GM21717 (cell line): ENCODE data around the gene UNC5CL.
"Not testable (repeated sequence)": the region's sequence is repeated elsewhere in the genome, so short reads cannot be mapped to it uniquely, and the experiment has no call there.

Source experiments
- ATAC-seq: cut with Tn5 transposase; IDR thresholded peaks from one replicate; pipeline ENCODE4 v1.9.1; 2021; ENCODE audit warnings: mild to moderate bottlenecking, moderate library complexity; ENCODE audit not compliant: unreplicated experiment

Gene UNC5CL

DNA sequence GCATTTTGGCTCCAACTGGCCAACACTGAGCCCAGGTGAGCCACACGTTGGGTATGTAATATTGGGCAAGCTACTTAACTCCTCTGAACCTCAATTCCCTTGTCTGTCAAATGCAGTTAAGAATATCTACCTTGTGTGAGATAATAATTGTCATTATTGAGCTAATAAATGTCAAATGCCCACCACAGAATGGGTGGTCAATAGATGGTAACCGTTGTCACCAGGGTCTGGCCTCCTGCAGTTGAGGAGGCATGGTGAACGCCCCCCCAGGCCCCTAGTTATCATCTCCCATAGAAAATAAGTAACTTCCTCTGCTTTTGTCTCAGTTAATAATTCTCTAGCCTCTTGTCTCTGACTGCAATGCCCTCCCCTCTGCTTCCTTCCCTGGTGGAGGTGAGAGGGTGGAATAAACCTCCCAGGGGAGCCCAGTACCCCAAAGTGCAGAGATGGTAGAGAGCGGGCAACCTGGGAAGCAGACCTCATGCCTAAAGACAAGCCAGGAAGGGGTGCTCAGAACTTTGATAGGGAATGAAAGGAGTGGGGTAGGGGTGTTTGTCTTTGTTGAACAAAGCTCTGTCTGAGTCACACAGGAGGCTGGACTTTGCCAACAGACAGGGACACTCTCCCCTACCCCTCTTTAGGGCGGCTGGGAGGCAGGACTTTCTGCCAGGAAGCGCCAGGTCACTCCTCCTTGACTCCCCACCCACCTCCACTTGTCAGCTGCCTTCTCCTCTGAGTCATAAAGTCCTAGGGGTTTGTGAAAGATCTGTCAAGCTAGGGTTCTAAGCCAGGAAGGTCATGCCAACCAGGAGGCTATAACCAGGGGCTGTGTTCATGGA lies 1.3 kb upstream of the UNC5CL start:
- no peak for ATAC-seq

DNA sequence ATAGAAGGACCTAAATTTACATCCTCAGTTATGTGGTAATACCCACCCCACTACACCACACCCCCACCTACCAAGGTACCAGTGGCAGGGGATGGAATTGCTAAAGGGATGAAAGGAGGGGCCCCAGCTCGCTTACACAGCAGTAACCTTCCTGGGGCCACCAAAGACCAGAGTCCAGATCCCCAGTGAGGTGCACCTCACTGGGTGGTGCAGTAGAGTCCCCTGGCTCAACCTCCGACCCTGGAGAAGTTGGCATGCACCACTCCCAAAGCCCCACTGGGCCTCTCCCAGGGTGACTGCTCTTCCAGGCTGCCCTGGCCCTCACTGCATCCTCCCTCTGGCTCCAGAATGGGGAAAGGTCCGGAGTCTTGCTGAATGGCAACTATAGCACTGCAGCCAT lies 816 bp downstream of the UNC5CL start:
- ATAC-seq: no peak

DNA sequence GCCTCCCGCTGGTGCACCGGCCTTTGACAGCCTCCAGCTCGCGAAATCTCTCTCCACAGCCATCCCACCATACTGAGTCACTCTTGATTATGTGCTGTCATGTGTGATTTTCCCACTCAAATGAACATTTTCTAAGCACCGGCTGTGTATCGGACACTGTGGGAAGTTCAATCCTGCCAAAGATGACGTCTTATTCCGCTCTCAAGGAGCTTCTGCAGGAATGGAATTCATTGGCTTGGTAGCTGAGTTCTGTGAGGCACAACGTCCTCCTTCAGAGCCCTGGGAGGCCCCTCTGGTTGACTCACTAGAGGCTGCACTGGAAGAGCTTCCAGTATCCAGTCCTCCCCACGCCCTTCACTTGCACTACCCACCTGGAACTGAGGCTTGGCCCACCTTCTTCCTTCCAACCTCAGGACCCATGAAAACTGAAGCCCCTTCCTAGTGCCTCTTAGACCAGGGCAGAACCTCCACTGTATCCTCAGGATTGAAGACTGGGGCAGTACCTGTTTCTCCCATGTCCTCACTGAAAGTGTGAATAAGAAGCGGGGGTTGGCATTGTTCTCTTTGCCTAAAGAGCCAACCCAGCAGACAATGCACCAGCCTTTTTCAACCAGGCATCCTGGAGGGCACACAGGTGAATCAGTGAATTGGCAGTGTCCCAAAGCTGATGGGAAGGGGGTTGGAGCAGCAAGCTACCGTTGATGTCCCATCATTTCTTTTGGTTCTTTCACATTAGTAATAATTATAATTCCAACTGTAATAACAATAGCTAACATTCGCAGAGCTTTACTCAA lies 1.7 kb downstream of the UNC5CL start:
- no peak for ATAC-seq

DNA sequence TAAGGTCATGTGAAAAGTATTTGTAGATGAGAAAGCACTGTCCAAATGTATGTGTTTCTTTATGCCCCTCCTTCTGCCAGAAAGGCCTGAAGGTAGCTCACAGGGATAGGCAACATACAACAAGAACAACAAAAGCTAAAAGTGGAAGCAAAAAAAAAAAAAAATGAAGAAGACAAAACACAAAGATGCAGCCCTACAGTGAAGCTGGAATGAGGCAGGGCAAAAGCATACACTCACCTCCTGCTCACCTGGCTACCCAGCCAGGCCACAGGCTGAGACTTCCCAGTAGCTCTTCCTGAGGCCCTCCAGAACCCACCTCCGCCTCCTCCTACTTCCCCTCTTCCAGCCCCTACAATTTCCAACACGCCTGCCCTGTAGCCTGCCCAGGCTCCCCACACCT lies 2.4 kb downstream of the UNC5CL start:
- ATAC-seq: no peak

DNA sequence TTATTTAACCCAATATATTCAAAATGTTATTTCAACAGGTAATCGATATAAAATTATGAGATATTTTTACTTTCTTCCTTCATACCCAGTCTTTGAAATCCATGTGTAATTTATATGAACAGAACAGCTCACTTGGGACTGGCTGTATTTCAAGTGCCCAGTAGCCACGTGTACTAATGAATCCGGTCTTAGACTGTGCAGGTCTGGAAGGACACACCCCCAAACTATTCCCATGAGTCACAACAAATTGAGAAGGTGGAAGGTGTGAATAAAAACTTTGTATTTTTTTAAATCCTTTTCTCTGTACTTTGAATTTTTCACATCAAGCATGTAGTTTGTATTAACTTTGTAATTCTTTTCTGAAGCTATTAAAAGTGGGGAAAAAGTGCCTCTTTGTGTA lies 2.8 kb downstream of the UNC5CL start:
- no peak for ATAC-seq

DNA sequence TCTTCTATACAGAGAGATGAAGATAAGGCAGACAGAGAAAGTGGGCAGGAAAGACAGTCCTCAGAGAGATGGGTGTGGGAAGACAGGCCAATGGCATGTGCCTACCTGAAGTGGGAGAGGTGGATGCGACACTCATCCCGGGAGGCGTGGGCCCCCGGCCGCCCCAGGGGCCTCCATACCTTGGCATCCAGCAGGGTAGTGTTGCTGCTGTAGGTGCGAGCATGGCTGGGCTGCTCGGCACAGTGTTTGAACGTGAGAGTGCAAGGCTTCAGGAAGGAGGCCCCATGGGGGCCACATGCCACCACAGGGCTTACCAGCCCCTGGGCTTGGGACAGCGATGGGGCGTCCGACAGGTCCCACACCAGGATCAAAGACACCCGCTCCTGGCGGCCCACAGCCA lies 5.2 kb downstream of the UNC5CL start:
- no peak for ATAC-seq

DNA sequence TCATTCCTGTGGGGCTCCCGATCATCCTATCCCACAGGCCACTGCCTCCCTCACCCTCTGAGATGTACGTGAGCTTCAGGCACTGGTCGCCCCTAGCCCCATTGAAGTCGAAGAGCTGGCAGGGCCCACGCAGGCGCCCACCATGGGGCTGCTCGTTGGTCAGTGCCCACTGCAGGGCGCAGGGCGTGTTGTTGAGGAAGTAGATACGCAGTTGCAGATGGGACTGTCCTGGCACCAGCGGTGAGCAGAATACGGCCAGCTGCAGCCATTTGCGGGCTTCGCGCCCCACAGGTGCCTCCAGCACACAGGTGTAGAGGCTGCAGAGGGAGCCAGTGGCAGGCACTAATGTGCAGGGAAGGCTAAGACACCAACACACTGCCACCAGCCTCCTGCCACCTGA lies 6.2 kb downstream of the UNC5CL start:
- ATAC-seq: no peak

DNA sequence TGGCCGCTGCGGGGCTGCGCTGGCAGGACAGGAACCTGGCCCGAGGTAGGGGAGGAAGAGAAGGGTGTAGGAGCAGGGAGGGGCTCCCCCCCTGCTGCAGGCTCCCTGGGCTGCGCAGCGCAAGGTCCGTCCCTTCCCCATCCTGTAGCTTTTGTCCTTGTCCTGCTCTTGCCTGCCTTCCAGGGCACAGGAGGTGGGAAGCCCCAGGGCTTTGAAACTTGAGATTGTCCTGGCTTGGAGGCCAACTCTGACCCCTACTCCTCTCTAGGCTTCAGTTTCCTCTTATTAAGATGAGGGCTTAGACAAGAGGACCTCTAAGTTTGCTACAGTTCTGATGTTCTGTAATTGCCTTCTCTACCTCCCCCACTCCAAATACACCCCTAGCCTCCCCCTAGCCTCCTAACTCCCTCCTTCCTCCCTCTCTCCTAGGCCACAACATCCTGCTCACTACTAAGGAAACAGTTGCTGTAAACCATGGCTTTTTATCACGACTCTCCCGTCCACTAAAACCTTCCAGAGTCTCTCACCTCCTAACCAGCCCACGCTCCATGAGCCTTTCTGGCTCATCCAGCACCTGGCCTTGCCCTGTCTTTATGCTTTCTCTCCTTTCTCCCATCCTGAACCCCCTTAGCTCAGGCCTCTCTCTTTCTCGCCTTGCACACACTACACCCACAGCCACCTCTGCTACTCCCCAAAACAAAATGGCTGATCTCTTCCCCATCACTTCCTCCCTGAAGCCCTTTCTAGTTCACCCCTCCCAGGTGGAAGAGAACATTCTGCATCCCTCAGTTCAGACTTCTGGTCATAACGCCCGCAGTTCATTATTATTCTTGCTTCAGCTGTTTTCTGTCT lies 10.2 kb downstream of the UNC5CL start:
- ATAC-seq: peak; percentile 22

DNA sequence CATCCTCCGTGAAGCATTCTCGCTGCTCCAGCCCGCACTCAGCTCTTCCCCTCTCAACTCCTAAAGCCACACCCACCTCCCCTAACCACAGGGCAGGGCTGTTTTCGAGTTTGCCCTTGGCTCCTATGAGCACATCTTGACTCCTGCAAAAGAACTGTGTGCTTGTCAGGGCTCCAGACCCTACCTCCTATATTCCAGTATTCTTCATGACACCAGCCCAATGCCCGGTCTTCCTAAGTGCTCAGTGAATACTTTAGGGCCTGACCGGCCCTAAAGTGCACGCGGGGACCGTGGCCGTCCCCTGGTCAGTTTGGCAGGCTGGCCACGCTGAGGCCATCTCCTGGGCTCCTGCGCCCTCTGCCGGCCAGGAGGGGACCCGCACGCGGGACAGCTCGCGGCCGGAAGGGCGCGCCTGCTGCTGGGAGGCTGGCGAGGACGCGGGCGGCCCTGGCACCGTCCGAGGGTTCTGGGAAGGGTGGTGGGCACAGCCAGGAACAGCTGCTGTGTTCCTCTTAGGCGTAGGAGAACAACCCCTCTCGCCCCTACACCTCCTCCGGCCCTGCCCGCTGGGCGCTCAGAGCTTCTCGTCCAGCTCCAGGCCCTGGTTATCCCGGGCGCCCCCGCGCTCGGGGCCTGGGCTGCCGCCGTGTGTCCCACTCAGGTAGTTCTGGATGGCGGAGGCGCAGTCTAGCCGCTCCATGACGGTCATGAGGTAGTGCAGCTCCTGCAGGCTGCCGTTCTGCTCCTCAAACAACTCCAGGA lies 11.0 kb downstream of the UNC5CL start:
- ATAC-seq: peak; percentile 76

DNA sequence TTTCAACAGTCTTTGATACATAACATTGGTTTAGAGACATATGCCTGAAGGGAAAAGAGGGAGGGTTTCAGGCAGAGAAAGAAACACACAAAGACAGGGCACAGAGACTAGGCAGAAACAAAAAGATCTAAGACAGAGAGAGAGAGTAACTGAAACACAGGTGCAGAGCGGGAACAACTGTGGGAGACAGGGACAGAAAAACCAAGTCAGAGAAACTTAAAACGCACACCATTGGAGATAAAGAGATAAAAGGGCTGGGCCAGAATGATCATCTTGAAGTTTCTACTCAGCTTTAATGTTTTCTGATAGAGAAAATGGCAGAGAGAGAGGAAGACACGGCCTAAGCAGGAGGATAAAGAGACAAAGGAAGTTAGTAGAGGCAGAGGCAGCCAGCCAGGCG lies 11.8 kb downstream of the UNC5CL start:
- no peak for ATAC-seq

DNA sequence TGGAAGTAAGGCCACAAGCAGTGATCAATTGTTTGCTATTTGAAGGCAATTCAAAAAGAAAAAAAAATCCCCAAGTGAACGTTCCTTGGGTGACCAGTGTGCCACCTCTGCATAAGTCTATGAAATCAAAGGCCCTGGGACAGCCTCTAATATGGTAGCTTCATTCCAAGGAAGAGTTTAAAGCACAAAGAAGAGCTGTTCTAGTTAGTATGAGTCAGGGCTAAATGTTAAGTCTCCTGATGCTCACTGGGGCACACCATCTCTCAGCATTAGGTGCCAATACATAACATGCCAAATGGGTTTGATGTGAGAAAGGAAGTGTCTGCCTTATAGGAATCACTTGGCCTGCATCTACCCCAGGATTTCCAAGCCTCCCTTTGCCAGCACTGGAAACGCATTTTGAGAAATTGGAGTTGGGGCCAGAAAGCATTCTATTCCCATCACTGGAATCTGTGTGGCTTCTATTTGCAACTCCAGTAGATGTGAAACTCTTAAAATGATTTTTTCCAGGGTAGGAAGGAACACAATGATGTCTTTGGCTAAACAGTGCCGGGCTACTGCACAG lies 13.0 kb downstream of the UNC5CL start:
- ATAC-seq: no peak

DNA sequence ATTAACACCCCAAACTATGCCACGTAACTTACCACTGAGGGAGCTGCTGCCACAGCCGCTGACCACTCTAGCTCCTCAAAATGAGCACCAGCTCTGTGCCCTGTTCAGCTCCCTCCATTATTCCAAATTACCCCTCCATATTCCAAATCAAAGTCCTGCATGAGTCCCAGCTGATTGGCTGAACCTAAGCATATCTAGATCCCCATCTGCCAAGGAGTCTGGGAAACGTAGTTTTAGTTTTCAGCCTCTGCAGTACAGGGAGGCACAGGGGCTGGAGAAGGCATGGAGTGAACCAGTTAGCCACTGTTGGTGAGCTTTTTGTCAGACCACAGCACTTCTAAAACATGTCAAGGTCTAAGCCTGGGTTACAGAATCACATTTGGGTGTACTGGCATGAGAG lies 15.9 kb downstream of the UNC5CL start:
- no peak for ATAC-seq

DNA sequence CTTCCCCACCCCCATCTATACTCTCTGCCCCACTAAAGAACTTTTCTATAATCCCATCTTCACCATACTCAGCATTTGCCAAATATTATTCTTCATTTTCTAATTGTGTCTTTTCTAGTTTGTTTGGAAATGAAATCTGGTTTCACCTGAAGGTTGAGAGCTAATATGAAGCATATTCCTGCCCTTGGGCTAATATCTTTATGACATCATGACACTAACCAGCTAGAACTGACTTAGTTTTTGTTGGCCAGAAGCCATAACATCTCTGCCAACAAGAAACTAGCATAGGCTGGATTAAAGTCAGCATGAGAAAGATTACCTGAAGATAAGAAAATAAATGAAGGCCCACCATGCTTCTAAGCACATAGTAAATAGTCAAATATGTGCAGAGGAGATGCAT lies 16.7 kb downstream of the UNC5CL start:
- ATAC-seq: no peak

DNA sequence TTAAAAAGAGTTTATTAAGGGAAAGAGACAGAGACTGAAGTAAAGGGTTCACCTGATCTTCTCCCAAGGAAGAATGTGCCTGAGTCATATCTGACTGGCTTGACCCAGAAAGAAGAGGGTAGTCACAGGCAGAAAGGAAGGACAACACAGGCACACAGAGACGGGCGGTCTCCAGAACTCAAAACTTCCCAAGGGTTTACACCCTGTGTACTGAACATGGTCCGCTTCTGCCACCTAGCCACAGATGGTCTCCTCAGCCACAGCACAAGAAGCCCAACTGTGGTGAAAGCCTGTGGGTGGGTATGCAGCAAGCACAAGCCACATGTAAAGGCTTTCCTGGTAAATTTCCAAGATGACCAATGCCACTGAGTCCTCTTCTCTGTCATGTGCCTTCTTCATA lies 17.2 kb downstream of the UNC5CL start:
- no peak for ATAC-seq

DNA sequence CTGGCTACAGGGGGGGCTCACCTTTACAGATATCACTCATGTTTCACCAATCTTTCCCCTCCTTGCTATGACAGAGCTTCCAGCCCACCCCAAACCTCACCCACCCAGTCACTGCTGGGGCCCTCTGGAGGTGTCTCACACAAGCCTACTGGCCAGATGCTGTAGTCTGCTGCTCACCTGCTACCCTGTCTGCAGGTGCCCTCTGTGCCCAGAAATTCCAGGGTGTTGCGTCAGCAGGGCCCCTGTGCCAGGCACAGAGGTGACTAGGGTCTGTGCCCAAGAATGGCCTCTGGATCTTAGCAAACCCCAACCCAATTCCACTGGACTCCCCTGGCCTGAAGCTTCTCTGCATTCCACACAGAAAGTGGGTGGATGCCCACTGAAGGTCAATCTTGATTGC lies 21.4 kb downstream of the UNC5CL start:
- no peak for ATAC-seq

DNA sequence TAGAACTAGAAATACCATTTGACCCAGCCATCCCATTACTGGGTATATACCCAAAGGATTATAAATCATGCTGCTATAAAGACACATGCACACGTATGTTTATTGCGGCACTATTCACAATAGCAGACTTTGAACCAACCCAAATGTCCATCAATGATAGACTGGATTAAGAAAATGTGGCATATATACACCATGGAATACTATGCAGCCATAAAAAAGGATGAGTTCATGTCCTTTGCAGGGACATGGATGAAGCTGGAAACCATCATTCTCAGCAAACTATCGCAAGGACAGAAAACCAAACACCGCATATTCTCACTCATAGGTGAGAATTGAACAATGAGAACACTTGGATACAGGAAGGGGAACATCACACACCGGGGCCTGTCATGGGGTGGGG lies 23.2 kb downstream of the UNC5CL start:
- not testable (repeated sequence) for ATAC-seq

DNA sequence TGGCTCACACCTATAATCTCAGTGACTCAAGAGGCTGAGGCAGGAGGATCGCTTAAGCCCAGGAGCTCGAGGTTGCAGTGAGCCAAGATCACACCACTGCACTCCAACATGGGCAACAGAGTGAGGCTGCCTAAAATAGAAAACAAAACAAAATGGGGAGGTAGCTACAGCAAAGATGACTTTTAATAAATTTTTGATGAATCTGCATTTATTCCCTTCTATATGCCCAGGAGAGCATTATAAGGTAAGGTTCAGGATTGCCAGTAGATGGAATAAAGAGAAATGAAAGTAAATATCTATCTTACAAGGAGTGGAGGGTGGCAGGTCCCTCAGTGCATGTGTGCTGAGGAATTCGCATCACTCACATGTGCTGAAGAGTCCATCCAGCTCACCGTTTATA lies 24.2 kb downstream of the UNC5CL start:
- no peak for ATAC-seq

DNA sequence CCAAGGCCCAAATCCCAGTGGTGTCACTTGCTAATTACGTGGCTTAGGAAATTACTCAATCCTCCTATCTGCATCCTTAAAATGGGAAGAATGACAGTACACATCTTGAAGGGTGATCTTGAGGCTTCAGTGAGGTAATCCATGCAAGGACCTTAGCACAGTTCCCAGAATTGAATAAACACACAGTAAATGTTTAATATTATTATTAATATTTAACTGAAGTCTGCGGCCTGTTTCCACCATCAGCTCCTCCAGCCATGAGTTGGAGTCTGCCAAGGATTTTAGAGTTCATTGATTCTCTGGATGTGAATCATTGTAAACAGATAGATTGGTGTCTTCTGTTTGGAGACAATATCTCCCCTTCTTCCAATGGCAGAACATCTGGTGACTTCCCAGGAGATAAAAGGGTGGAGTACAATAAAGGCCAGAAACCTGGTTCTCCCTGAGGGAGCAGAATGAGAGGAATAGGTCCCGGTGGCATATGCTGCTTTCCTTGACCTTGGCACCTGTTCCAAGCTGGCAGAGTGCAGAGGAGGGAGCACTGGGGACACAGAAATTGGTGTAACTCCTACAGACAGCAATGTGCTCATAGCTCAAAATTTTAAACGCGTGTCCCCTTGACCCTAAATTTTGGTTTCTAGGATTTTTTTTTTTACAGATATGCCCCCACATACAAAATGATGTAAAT lies 25.4 kb downstream of the UNC5CL start:
- no peak for ATAC-seq

DNA sequence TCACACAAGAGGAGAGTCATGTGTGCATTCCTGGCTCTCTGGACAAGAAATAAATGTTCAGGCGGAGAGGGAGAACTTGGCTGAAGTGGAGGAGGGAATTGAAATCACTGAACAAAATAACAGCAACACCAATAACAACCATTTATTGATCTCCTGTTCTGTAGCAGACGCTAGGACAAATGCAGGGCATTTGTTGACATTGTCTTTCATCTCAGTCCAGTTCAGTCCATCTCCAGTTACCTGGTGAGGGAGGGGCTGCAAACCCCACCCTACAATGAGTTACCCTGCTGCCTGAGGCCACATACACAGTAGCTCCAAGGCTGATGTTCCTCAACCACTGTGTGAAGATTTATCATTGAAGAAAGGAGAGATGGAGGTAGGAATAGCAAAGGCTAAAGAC lies 27.3 kb downstream of the UNC5CL start:
- no peak for ATAC-seq

DNA sequence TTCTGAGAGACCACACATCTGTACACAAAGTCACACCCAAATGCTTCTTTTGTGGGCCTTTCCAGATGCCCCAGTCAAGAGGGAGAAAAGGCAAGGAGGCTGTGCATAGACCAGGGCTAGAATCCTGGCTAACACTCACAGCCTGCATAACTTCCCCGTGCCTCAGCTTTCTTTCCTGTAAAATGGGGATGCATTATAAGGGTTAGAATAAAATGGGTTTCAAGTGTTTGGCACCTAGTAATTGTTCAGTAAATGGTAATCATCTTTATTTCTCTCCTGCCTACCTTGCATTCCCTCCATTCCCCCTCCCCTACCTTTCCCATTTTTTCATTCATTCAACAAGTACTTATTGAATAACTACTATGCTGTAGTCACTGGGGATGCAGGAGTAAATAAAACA lies 29.4 kb downstream of the UNC5CL start:
- ATAC-seq: no peak
